H9 (cell line): ENCODE results near the gene UNC5B. TPM values are rescaled to one million over a fixed set of nuclear protein-coding genes. Genes with fewer than 3 reads are reported as not detected.

Experiments used
- DNase-seq: peaks from one replicate; pipeline ENCODE4 v3.0.0-alpha.2; 2017
- H2AFZ ChIP-seq: one replicate; pipeline ENCODE4 v1.6.1; 2013; ENCODE audit warnings: mild to moderate bottlenecking, low read length, control low read depth, moderate library complexity
- H2AK5ac ChIP-seq: 2 replicates; pipeline ENCODE4 v1.6.1; 2013; ENCODE audit warnings: low read length, control low read depth, mixed read lengths; ENCODE audit not compliant: insufficient read length
- H2BK120ac ChIP-seq: one replicate; pipeline ENCODE4 v1.6.1; 2013; ENCODE audit warnings: low read depth, mild to moderate bottlenecking, low read length, control low read depth, inconsistent platforms; ENCODE audit not compliant: poor library complexity, severe bottlenecking
- H2BK12ac ChIP-seq: 2 replicates; pipeline ENCODE4 v1.6.1; 2013; ENCODE audit warnings: low read length, control low read depth, mixed read lengths, low read depth; ENCODE audit not compliant: insufficient read length
- H2BK15ac ChIP-seq: 2 replicates; pipeline ENCODE4 v1.6.1; 2013; ENCODE audit warnings: low read depth, low read length, control low read depth
- H2BK20ac ChIP-seq: one replicate; pipeline ENCODE4 v1.6.1; 2013; ENCODE audit warnings: low read depth, mild to moderate bottlenecking, low read length, control low read depth, inconsistent platforms; ENCODE audit not compliant: poor library complexity, severe bottlenecking
- H2BK5ac ChIP-seq: 2 replicates; pipeline ENCODE4 v1.6.1; 2013; ENCODE audit warnings: low read length, control low read depth, mixed read lengths; ENCODE audit not compliant: insufficient read length
- H3K14ac ChIP-seq: 2 replicates; pipeline ENCODE4 v1.6.1; 2013; ENCODE audit warnings: low read length, control low read depth; ENCODE audit not compliant: insufficient read depth
- H3K18ac ChIP-seq: 2 replicates; pipeline ENCODE4 v1.6.1; 2013; ENCODE audit warnings: low read depth, mild to moderate bottlenecking, mixed read lengths, low read length, control low read depth; ENCODE audit not compliant: insufficient read length
- H3K23ac ChIP-seq: 2 replicates; pipeline ENCODE4 v1.6.1; 2013; ENCODE audit warnings: low read length, control low read depth, mixed read lengths, low read depth; ENCODE audit not compliant: insufficient read length
- H3K23me2 ChIP-seq: 2 replicates; pipeline ENCODE4 v1.6.1; 2013; ENCODE audit warnings: low read depth, mild to moderate bottlenecking, mixed read lengths, low read length, control low read depth; ENCODE audit not compliant: insufficient read length, poor library complexity, severe bottlenecking
- H3K27ac ChIP-seq: 2 replicates; pipeline ENCODE4 v1.5.1; 2013; ENCODE audit warnings: low read length, control low read depth, mixed read lengths, low read depth; ENCODE audit not compliant: insufficient read length
- H3K27me3 ChIP-seq: 2 replicates; pipeline ENCODE4 v1.6.1; 2013; ENCODE audit warnings: low read length, control low read depth, inconsistent platforms; ENCODE audit not compliant: insufficient read depth
- H3K4ac ChIP-seq: 2 replicates; pipeline ENCODE4 v1.6.1; 2013; ENCODE audit warnings: low read depth, mild to moderate bottlenecking, control low read depth, inconsistent platforms, low read length, moderate library complexity
- H3K4me1 ChIP-seq: 2 replicates; pipeline ENCODE4 v1.6.1; 2013; ENCODE audit warnings: low read length, control low read depth, inconsistent platforms; ENCODE audit not compliant: insufficient read depth
- H3K4me2 ChIP-seq: 2 replicates; pipeline ENCODE4 v1.6.1; 2013; ENCODE audit warnings: low read length, control low read depth, mixed read lengths; ENCODE audit not compliant: insufficient read length, insufficient read depth
- H3K56ac ChIP-seq: 2 replicates; pipeline ENCODE4 v1.6.1; 2013; ENCODE audit warnings: low read depth, mild to moderate bottlenecking, mixed read lengths, low read length, control low read depth; ENCODE audit not compliant: insufficient read length
- H3K79me1 ChIP-seq: 2 replicates; pipeline ENCODE4 v1.6.1; 2013; ENCODE audit warnings: low read depth, mild to moderate bottlenecking, moderate library complexity, low read length, control low read depth, inconsistent platforms; ENCODE audit not compliant: insufficient read depth, poor library complexity, severe bottlenecking
- H3K79me2 ChIP-seq: 2 replicates; pipeline ENCODE4 v1.6.1; 2013; ENCODE audit warnings: low read length, control low read depth, inconsistent platforms; ENCODE audit not compliant: insufficient read depth
- H3K9ac ChIP-seq: 2 replicates; pipeline ENCODE4 v1.6.1; 2013; ENCODE audit warnings: low read length, control low read depth, mixed read lengths; ENCODE audit not compliant: insufficient read length; ENCODE audit errors: extremely low read depth
- H3K9me3 ChIP-seq: one replicate; pipeline ENCODE4 v1.6.1; 2013; ENCODE audit warnings: low read depth, low read length, inconsistent platforms; ENCODE audit not compliant: control insufficient read depth
- H3T11ph ChIP-seq: one replicate; pipeline ENCODE4 v1.6.1; 2013; ENCODE audit warnings: mild to moderate bottlenecking, low read length, control low read depth, inconsistent platforms
- H4K20me1 ChIP-seq: one replicate; pipeline ENCODE4 v1.6.1; 2013; ENCODE audit not compliant: control insufficient read depth, insufficient read length, insufficient read depth
- H4K5ac ChIP-seq: 2 replicates; pipeline ENCODE4 v1.6.1; 2013; ENCODE audit warnings: low read depth, mild to moderate bottlenecking, mixed read lengths, low read length, control low read depth; ENCODE audit not compliant: insufficient read length
- H4K8ac ChIP-seq: replicated peaks from 2 replicates; pipeline ENCODE4 v1.6.1; 2013; ENCODE audit warnings: low read length, control low read depth, mixed read lengths, low read depth; ENCODE audit not compliant: insufficient read length
- H4K91ac ChIP-seq: 2 replicates; pipeline ENCODE4 v1.6.1; 2013; ENCODE audit warnings: low read depth, mild to moderate bottlenecking, moderate library complexity, mixed read lengths, low read length, control low read depth; ENCODE audit not compliant: insufficient read length
- H3K27ac Mint-ChIP-seq, 3 experiments: 2 replicates in 2 of 3; 3 replicates in 1 of 3; pipeline ENCODE4 v1.8.0; 2020 to 2021; ENCODE audit warnings: mixed read lengths in 3 of 3, mild to moderate bottlenecking in 1 of 3, moderate library complexity in 1 of 3
- H3K27me3 Mint-ChIP-seq: 2 replicates; pipeline ENCODE4 v1.8.0; 2021; ENCODE audit warnings: low read depth, mild to moderate bottlenecking, moderate library complexity, mixed read lengths
- H3K36me3 Mint-ChIP-seq, 3 experiments: 2 replicates in 2 of 3; 3 replicates in 1 of 3; pipeline ENCODE4 v1.8.0; 2020 to 2021; ENCODE audit warnings: low read depth in 3 of 3, mixed read lengths in 3 of 3; ENCODE audit not compliant: insufficient read depth in 1 of 3
- H3K4me1 Mint-ChIP-seq, 2 experiments: 2 replicates each; pipeline ENCODE4 v1.8.0; 2020; ENCODE audit warnings: mixed read lengths in 2 of 2
- H3K4me3 Mint-ChIP-seq, 2 experiments: 2 replicates in 1 of 2; 3 replicates in 1 of 2; pipeline ENCODE4 v1.8.0; 2020 to 2021; ENCODE audit warnings: mild to moderate bottlenecking in 2 of 2, mixed read lengths in 2 of 2, moderate library complexity in 1 of 2
- H3K9me3 Mint-ChIP-seq, 2 experiments: 2 replicates in 1 of 2; 3 replicates in 1 of 2; pipeline ENCODE4 v1.8.0; 2020; ENCODE audit warnings: mild to moderate bottlenecking in 2 of 2, mixed read lengths in 2 of 2, moderate library complexity in 1 of 2
- total RNA-seq: library from RNA; stranded (reverse); gene quantifications from 2 replicates; pipeline ENCODE4 v1.2.1, GENCODE V29; 2021
- TF ChIP-seq, protein P1 (sequence below): fragments of 200-600 bp; sonication (generic); conservative IDR thresholded peaks from 3 replicates; pipeline ENCODE4 v1.8.0; 2021; ENCODE audit warnings: antibody characterized with exemption, mild to moderate bottlenecking

UNC5B gene
- total RNA-seq, 1 experiment from 2014 or later: 28.4 TPM

DNA sequence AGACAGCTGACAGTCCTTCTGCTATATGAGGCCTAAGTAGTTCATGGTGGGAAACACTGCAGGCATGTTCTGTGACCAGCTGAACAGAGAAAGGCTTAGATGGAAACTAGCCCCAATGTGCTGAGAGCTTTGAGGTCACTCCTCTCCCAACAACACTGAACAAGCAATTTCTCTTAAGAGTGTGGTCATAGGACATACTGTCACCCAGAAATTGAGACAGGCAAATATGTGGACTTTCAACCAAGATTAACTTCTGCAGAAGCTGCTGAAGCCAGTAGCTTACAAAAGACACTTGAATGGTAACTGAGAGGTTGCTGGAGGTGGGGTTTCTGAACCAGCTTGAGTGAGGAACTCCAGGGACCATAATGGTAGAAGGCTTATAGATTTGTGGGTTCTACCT, 38.9 kb upstream of the UNC5B start:
- Histone ChIP-seq H4K8ac (no peak overlapping the region), H3K27ac (no peak overlapping the region), H2BK12ac (no peak overlapping the region), H3K9me3 (no peaks in the 10 kb centered on the region), H4K5ac (no peak overlapping the region), H3K23me2 (no peaks in the 10 kb centered on the region), H2BK15ac (no peak overlapping the region), H3K4me1 (0 out of 2 replicates have a peak, but pooled peaks cover 3% of the 10 kb centered on the region), H2AFZ (no peak overlapping the region), H2BK120ac (no peak overlapping the region), H4K91ac (no peak overlapping the region), H2BK20ac (no peak overlapping the region), H4K20me1 (no peaks in the 10 kb centered on the region), H3T11ph (no peak overlapping the region), H3K14ac (no peak overlapping the region), H3K18ac (no peak overlapping the region), H3K79me1 (no peaks in the 10 kb centered on the region), H3K23ac (no peak overlapping the region), H3K4me2 (no peak overlapping the region), H3K9ac (no peak overlapping the region), H3K79me2 (no peaks in the 10 kb centered on the region), H2BK5ac (no peak overlapping the region), H2AK5ac (no peak overlapping the region), H3K56ac (no peak overlapping the region), H3K4ac (no peak overlapping the region), H3K27me3 (no peaks in the 10 kb centered on the region)
- Mint-ChIP-seq H3K9me3 (no peaks in the 10 kb centered on the region), H3K4me1 (peaks cover 12 to 15% of the 10 kb centered on the region in 2 experiments), H3K36me3 (no peaks in the 10 kb centered on the region), H3K27ac (no peak overlapping the region), H3K4me3 (no peak overlapping the region), H3K27me3 (peaks cover 20% of the 10 kb centered on the region)
- TF ChIP-seq, protein P1, sequence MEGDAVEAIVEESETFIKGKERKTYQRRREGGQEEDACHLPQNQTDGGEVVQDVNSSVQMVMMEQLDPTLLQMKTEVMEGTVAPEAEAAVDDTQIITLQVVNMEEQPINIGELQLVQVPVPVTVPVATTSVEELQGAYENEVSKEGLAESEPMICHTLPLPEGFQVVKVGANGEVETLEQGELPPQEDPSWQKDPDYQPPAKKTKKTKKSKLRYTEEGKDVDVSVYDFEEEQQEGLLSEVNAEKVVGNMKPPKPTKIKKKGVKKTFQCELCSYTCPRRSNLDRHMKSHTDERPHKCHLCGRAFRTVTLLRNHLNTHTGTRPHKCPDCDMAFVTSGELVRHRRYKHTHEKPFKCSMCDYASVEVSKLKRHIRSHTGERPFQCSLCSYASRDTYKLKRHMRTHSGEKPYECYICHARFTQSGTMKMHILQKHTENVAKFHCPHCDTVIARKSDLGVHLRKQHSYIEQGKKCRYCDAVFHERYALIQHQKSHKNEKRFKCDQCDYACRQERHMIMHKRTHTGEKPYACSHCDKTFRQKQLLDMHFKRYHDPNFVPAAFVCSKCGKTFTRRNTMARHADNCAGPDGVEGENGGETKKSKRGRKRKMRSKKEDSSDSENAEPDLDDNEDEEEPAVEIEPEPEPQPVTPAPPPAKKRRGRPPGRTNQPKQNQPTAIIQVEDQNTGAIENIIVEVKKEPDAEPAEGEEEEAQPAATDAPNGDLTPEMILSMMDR: no peak
- DNase-seq: no peak
